Ureter (tissue), 1 donor: ENCODE measurements around the gene TNNT2. TPM values are rescaled to one million over a fixed set of nuclear protein-coding genes. Genes with fewer than 3 reads are reported as not detected.

Experiments
- DNase-seq: peaks from one replicate; pipeline ENCODE4 v3.0.0-alpha.2; 2020; ENCODE audit warnings: low spot score
- total RNA-seq: library from RNA; stranded (reverse); gene quantifications from one replicate; pipeline ENCODE4 v1.2.4, GENCODE V29; 2023
- donor health status: DM: yes; HTN: yes; CAD: no.

The TNNT2 gene
- total RNA-seq, 1 donor from 2014 or later: 1.4 TPM

- DNase-seq: no peak
Measured at GRCh38 chr1:201334325-201335173, 42.9 kb downstream of the TNNT2 start.

DNA sequence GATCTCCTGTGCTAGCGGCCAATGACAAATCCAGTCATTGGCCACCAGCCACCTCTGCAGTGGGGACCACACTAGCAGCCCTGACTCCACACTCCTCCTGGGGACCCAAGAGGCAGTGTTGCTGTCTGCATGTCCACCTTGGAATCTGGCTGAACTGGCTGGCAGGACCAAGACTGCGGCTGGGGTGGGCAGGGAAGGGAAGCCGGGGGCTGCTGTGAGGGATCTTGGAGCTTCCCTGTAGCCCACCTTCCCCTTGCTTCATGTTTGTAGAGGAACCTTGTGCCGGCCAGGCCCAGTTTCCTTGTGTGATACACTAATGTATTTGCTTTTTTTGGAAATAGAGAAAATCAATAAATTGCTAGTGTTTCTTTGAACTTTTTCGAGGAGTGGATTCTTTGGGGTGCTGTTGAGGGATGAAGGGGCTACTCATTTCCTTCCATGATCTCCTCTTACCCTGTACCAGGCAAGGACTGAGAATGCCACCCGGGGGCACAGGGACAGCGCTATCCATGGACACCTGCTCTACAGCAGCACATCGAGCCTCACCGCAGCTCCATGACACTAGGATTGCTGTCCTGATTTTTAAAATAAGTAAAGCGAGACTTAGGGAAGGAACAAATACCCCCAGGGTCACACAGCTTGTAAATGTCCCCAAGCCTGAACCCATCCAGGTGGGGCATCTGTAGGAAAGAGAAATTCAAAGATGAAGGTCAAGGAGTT is 44.7 kb downstream of the TNNT2 start:
- DNase-seq: no peak

- DNase-seq: no peak
Measured at GRCh38 chr1:201332021-201332420, 45.5 kb downstream of the TNNT2 start.

GRCh38 chr1:201331166-201331565 is 46.3 kb downstream of the TNNT2 start:
- no peak for DNase-seq

GRCh38 chr1:201330541-201330940 is 46.9 kb downstream of the TNNT2 start:
- DNase-seq: no peak

GRCh38 chr1:201329801-201330200 is 47.7 kb downstream of the TNNT2 start:
- DNase-seq: no peak

DNA sequence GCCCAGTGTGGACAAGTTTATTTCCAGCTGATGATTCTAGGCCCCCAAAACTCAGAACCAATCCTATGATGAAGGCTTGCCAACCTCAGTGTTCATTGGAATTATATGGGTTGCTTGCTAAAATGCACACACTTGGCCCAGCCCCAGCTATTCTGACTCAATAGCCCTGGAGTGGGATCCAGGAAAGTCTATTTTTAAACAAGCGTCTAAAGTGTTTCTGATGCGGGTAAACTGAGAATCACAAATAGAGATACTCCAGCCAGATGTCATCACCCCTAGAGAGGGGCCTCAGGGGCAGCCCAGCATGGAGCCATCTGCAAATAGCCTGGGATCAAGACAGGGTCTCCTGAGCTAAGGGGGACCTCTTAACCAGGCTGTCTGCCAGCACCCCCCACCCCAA is 48.2 kb downstream of the TNNT2 start:
- no peak for DNase-seq

- no peak for DNase-seq
Measured at GRCh38 chr1:201328576-201328975, 48.9 kb downstream of the TNNT2 start.

DNA sequence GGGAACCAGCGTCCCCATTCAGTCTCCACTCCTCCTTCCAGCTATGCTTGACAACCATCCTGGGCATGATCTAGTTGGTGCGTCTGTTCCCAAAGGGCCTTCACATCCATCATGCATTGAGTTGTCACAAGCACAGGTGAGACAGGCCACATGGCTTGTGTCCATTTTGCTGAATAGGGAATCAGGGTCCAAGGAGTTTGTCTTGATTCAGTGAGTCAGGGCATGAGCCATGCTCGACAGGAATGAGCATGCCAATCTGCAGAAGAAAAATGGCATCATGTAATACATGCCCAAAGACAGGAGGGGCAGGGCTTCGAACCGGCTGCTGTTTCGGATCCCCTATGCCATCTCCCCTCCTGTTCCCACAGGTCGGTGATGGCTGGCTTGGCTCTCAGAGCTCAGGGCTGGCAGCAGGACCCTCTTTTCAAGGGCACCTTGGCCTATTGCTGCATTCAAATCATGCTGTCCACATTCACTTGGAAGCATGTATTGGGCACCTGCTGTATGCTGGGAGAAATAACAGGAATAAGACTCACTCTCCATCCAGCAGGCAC is 49.7 kb downstream of the TNNT2 start:
- no peak for DNase-seq

DNA sequence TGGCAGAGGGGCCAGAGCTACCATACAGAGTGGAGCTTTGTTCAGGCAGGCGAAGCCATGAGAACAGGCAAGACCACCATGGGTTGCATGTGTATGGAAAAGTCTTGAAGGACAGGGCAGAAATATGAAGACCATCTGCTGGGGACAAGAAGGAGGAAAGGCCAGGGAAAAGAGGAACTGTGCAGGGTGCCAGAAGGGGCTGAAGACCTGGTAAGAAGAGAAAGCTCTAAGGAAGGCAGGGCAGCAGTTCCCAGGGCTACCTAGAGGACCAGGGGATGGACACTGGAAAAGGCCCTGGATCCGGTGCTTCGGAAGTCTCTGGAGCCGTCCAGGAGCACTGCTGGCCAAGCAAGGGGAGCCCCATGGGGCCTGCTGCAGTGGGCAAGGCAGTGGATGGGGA is 50.8 kb downstream of the TNNT2 start:
- no peak for DNase-seq

GRCh38 chr1:201325678-201326060 is 51.8 kb downstream of the TNNT2 start:
- no peak for DNase-seq

DNA sequence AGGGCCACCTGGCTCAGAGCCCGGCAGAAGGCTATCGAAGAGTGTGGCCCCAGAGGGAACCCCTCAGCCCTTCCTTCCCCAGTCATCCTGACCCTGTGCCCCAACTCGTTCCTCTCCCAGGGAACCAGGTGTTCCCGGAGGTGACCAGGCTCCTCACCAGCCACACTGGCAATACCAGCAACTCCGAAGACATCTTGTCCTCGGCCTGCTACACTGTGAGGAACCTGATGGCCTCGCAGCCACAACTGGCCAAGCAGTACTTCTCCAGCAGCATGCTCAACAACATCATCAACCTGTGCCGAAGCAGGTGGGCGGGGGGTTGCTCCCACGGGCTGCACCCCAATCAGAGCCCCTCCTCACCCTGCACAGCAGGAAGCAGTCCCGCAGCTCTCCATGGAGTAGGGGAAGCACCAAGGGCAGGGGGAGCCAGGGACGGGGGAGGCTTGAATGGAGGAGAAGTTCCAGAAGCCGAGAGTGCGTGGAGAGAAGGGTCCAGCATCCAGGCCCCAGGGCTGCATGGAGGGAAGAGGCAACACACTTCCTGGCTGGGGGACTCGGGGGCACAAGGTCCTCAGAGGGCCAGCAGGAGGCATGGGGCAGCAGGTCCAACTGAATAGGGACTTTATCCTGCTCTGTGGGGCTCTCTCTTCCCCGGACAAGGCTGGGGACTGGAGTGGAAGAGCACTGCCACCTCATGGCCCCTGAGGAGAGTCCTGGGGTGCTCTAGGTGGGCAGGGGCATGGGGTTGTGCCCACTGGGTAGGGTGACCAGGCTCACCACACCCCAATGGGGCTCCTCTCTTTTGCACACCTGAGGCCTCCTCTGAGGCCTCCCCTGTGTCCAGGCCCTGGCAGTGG is 52.4 kb downstream of the TNNT2 start:
- no peak for DNase-seq

DNA sequence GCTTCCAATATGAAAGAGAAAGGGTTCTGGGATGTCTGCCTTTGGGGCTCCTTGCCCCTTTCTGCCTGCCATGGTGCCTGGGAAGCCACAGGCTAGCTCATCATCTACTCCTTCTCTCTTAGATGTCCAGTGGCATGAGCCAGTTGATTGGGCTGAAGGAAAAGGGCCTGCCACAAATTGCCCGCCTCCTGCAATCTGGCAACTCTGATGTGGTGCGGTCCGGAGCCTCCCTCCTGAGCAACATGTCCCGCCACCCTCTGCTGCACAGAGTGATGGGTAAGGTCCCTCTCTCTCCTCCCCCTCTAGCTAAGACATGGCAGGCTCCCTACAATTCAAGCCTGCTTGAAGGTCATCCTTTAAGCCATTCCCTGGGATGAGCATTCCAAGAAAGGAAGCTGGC is 53.2 kb downstream of the TNNT2 start:
- DNase-seq: no peak

DNA sequence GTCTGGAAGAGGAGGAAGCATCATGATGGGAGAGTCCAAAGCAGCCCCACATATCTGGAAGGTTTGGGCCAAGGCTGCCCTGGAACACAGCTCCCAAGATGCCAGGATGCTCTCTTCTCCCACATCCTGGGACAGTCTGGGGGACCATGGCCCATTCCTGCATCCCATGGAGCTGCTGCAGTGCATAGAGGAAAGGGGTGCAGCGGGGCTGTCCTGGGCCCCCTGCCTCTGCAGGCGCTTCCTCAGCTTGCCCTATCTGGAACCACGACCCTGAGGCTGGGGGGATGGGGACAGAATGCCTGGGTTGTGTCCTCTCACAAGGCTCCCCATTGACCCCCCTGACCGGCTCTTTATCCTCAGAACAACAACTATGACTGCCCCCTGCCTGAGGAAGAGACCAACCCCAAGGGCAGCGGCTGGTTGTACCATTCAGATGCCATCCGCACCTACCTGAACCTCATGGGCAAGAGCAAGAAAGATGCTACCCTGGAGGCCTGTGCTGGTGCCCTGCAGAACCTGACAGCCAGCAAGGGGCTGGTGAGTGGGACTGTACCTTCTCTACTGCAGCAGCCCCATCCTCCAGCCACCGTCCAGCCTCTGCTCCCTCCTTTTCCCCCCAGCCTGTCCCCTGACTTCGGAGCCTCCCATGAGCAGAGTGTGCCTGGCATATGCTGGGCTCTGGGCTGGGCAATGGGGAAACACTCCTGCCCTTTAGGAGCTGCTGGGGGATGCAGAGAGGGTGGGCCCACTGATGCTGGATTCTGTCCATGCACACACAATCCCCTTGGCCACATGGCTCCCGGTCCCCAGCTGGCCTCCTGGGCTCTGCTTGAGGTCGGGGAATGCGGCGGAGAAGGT is 54.6 kb downstream of the TNNT2 start:
- no peak for DNase-seq

DNA sequence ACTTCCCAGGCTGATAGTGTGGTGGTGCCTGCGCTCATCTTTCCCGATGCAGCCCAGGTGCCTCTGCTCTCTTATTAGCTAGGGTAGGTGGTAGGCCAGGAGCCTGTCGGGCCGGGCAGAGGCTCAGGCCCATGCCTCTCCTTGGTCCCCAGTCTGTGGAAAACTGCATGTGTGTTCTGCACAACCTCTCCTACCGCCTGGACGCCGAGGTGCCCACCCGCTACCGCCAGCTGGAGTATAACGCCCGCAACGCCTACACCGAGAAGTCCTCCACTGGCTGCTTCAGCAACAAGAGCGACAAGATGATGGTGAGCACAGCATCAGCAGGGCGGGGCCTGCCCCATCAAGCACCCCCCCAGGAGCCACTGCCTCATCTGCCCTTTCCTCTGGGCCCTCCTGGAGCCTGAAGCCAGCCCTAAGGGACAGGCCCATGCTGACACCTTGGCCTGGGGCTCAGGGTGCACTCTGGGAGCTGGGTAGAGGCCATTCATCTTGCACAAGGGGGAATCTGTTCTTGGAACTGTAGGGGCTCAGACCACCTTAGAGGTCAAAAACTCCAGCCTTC is 55.6 kb downstream of the TNNT2 start:
- no peak for DNase-seq

DNA sequence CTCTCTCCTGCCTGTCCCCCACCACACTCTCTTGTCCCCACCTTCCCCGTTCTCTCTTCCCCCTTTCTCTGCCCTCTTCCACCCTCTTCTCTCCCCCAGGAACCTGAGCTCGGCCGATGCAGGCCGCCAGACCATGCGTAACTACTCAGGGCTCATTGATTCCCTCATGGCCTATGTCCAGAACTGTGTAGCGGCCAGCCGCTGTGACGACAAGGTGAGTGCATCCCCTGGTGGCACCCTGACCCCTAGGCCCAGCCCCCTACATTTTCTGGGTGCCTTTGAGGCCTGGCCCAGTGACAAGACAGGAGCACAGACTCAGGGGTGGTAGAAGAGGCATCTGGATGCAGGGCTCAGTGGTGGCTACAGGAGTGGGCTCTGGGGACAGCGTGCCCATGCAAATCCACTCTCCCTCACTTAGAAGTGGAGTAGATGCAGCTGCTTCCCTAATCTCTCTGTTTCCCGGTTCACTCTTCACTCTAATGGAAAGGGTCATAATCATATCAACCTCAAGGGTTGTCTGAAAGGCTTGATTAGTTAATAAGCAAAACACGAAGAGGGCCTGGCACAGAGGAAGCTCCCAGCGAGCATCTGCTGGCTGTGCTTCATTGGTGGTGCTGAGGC is 57.2 kb downstream of the TNNT2 start:
- no peak for DNase-seq

GRCh38 chr1:201319631-201320030 is 57.8 kb downstream of the TNNT2 start:
- no peak for DNase-seq

DNA sequence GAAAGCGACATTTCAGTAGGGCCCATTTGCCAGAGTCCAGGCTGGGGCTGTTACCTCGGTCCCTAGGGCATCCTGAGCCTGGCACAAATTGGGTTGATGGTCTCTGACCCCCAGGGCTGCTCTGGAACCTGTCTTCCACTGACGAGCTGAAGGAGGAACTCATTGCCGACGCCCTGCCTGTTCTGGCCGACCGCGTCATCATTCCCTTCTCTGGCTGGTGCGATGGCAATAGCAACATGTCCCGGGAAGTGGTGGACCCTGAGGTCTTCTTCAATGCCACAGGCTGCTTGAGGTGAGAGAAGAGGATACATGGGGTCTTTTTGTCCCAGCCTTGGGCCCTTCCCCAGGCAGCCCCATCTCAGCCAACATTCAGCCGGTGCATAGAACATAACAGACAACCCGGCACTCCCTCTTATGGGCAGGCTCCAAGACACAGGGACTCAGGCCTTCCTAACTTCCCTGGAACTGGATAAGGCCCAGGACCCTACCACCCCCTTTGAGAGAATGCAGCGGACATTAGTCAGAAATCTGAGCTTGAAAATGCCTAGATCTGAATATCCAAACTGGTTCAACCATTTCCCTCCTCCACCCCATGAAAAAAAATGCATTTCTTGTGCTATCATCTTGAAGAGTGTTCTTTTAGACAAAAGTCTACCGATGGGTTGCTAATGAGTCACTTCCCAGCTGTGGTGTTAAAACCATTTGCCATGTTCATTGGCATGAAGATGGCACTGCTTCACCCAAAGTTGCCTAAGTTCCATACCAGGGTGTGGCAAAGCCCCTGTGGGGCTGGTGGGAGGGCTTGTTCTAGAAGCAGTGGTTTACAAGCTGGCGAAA is 58.8 kb downstream of the TNNT2 start:
- no peak for DNase-seq

GRCh38 chr1:201317551-201317950 is 59.9 kb downstream of the TNNT2 start:
- DNase-seq: no peak
